GM21723 (cell line): ENCODE measurements around the gene BTF3L4.
"Not testable (repeated sequence)": the region's sequence is repeated elsewhere in the genome, so short reads cannot be mapped to it uniquely, and the experiment has no call there.

ENCODE experiments used
- ATAC-seq: cut with Tn5 transposase; IDR thresholded peaks from one replicate; pipeline ENCODE4 v1.9.1; 2021; ENCODE audit warnings: mild to moderate bottlenecking, moderate library complexity; ENCODE audit not compliant: unreplicated experiment

Gene BTF3L4

DNA sequence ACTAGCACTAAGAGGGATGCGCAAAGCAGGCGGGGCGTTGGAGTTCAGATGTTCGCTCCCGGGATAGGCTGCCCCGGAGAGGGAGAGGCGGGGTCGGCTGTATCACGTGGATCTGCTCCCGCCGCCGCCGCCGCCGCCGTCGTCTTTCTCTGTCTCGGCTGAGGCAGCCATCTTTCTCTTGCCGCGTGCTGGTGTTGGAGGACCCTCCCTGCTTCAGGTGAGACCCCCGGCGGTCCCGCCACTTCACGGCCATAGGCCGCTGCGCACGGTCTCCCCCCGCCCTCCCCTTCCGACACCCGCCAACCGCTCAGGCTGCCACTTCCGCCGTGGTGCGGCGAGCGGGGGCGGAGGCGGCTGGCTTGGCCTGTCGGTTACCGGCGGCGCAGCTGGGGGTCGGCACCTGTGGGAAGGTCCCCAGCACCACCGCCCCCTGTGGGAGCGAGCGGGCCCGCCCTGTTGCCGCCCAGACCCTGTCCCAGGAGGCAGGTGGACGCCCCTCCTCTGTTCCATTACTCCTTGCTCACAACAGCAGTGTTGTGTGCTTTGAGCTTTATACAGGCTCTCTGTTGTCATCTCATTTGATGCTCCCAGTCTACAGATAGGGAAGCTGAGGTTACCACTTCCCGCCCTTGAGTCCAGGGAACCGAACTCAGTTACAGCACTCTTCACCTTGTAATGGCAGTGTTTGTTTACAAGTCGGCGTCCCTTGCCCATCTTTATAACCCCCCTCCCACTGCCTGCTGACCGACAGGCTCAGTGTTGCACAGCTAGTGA, at the start of gene BTF3L4:
Gene BTF3L4 (plus strand): TSS at position 133 of the 774 bp plus-strand sequence. CDS start 3,553 bp downstream, outside the sequence.
- ATAC-seq: peak; percentile 86

DNA sequence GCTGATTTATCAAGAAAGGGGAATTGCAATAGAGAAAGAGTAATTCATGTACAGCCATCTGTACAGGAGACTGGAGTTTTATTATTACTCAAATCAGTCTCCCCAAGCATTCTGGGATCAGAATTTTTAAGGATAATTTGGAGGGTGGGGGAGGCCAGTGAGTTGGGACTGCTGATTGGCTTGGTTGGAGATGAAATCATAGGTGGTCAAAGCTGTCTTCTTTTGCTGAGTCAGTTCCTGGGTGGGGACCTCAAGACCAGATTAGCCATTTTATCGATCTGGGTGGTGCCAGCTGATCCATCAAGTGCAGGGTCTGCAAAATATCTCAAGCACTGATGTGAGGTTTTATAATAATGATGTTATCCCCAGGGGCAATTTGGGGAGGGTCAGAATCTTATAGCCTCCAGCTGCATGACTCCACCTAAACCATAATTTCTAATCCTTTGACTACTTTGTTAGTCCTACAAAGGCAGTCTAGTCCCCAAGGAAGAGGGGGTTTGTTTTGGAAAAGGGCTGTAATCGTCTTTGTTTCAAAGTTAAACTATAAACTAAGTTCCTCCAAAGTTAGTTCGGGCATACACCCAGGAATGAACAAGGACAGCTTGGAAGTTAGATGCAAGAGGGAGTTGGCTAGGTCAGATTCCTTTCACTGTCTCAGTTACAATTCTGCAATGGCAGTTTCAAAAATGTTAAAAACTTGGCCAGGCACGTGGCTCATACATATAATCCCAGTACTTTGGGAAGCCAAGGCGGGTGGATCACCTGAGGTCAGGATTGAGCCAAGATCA, 48.7 kb upstream of the BTF3L4 start:
- ATAC-seq: no peak

DNA sequence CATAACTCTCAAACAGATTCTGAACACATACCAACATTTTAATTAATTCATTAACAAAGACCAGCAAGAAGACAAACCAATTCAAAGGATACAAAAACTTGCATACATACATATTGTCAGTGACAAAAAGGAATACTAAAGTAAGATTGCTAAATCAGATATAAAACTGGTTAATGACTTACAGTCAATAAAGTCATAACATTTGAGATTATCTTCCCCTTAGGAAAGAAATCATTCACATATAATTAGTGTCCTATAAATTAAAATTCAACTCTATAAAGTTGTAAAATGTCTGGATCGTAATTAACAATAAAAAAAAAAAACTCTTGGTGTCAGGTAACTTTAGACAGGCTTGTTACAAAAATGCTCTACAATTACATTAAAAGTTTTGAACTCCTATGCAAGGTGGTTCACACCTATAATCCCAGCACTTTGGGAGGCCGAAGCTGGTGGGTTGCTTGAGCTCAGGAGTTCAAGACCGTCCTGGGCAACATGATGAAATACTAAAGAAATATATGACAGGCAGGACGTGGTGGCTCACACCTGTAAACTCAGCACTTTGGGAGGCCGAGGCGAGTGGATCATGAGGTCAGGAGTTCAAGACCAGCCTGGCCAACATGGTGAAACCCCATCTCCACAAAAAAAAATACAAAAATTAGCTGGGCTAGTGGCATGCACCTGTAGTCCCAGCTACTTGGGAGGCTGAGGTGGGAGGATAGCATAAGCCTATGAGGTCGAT, 47.9 kb upstream of the BTF3L4 start:
- ATAC-seq: no peak

DNA sequence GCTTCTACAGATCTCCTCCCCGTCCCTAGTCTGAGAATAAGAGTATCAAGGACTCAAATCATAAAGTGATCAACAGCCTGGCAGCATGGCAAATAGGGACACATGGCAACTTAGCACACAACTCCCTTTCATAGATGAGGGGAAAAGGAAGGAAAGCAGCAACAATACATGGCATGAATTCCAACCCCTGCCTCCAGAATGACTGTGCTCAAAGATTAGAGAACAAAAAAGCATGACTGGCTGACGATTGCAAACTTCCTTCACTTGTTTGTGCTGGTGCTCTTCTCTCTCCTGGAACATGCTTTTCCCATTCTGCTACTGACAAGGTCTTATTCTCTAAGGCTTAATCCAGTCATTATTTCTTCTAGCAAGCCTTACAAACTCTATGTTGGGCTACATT, 34.0 kb upstream of the BTF3L4 start:
- ATAC-seq: no peak

DNA sequence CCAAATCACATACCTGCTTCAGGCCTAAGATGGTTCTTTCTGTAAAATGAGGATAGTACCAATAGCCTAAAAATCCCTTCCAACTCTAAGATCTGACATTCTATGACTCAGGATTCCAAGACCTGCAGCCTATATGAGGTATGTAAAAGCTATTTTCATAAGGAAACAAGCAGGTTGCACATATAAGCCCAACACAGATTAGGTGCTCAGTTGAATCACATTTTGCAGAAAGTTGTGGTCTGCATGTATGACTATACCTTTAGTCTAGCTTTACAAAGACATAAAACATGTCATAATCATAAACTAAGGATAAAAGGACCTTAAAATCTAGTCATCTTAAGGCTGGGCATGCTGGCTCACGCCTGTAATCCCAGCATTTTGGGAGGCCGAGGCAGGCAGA, 29.8 kb upstream of the BTF3L4 start:
- no peak for ATAC-seq

DNA sequence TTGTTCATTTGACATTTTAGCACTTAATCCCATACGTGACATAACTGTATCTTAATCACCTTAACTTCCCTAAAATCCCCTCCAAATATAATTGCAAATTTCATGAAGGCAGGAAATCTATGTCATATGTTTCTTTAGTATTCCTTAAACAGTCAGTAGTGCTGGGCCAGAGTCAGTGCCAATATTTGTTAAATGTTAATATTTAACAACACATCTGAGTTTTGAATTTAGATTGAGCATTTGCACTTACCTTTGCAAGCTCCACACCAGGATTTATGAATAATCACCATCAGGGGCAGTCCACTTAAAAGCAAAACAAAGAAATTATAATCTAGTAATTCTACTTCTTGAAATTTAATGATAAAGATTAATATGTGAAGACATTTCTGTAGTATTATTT, 27.8 kb upstream of the BTF3L4 start:
- no peak for ATAC-seq

DNA sequence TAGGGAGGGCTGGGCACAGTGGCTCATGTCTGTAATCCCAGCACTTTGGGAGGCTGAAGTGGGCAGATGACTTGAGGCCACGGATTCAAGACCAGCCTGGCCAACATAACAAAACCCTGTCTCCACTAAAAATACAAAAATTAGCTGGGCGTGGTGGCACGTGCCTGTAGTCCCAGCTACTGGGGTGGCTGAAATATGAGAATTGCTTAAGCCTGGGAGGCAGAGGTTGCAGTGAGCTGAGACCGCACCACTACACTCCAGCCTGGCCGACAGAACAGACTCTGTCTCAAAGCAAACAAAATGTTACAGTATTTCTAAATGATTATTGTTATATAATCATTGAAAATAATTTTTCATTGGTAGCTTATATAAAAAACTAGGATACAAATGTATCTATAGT, 27.3 kb upstream of the BTF3L4 start:
- not testable (repeated sequence) for ATAC-seq

DNA sequence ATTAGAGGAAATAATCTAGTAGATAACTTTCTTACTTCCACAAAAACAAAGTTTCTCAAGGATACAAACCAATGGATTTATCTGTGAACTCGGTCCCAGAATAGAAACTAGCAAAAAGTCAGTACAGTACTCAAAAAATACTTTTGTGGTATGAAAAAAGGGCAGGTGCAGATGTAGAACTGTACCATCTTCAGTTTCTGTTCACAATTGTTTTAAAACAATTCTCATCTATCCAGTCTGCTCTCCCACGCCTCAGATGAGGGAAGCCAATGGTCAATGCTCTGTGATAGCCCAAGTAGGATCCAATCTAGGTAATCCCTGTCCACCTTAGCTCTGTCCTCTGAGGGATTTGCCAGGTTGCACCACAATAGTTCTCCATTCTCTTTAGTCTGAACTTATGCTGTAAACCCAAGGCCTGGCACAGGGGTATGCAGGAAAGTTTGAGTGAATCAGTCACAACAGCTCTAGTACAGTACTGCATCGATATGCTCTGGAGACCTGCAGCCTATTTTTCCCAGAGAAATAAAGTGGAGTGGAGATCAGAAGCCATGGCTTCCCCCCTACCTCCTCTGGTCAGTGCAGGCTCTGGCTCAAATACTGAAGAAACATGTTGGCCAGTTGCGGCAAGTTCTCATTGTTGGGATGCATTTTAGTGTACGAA, 23.8 kb upstream of the BTF3L4 start:
- ATAC-seq: peak; percentile 36

DNA sequence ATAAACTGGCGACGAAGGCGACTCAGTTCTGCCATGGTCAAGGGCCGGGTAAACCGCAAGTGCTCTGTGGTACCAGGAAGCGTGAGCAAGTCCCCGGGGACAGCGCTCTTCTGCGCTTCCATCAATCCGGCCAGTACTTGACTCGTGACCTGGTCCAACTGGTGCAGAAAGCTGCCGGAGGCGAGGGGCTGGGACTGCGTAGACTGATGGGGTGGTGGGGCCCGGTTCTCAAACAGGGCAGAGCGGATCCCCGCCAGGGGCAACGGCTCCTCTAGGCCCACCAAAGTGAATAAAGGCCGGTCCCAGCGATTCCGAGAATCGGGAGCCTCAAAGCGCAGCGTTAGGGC, 23.3 kb upstream of the BTF3L4 start:
- peak; percentile 43 for ATAC-seq

DNA sequence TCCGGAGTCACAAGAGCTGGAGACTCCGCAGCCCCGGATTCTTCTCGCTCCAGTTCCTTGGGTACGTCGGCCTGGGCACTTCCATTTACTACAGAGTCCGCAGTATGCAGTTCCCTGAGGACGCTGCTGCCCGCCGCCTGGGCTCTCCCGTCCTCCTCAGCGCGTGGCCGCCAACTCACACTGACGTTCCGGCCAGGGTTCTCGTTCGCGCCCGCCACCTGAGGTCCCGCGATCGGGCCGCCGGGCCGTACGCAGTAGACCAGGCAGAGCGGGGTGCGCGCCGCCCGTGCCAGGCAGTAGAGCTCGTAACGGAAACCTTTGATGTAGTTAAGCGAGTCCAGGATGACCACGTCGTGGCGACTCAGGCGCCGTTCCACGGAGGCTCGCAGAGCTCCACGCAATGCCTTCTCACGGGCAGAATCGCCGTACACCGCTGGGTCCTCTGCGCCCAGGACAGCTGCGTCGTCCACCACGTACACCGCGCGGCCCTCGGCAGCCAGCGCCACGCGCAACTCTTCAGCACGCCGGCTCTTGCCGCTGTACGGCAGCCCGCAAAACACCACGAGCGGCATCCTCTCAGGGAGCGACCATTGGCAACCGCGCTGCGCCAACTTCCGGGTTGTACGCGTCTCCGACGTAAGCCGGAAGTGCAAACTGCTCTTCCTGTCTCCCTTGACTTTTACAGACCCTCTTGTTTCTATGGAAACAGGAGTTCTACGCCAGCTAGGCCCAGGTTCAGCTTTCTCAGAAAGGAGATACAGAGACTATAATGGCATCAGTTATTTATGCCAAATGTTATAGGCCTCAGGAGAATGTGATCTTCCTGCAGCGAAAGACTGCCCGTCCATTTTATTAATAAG, 22.7 kb upstream of the BTF3L4 start, which contains the start of gene KTI12:
Gene KTI12 (minus strand): TSS at position 621 of the 860 bp plus-strand sequence. CDS start 49 bp downstream, at position 572.
- ATAC-seq: peak; percentile 88

DNA sequence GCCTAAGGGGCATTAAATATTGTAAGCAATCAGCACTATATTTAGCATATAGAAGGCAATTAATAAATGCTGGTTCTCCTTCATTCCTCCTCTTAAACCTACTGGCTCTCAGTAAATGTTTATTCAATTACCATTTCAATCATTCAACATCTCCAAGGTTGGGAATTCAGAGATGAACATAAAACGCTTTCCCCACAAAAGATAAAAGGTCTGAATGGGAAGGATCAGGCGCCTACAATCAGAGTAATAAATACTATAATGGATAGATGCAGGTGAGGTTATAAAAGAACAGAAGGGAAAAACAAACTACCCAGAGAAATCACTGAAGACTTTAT, 22.1 kb upstream of the BTF3L4 start:
- ATAC-seq: no peak

DNA sequence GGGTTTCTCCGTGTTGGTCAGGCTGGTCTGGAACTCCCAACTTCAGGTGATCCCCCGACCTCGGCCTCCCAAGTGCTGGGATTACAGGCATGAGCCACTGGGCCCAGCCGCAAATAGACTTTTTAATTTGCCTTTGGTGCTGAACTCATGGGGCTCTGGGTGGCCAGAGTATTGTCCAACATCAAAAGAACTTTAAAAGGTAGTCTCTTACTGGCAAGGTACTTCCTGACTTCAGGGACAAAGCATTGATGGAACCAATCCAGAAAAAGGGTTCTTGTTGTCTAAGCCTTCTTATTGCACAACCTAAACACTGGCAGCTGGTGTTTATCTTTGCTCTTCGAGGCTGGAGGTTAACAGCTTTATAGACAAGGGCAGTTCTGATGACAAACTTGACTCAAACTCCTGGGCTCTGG, 18.7 kb upstream of the BTF3L4 start:
- ATAC-seq: no peak

DNA sequence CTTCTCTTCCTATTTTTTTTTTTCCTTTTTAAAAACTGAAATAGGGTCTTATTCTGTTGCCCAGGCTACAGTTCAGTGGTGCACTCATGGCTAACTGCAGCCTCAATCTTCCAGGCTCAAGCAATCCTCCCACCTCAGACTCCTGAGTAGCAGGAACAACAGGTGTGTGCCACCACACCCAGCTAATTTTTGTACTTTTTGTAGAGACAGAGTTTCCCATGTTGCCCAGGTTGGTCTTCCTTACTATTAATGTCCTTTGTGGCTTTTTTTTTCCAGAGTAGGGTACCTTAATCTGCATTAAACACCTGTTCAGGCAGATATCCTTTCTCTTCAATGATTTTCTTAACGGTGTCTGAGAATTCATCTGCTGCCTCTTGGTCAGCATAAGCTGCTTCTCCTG, 18.2 kb upstream of the BTF3L4 start:
- no peak for ATAC-seq

DNA sequence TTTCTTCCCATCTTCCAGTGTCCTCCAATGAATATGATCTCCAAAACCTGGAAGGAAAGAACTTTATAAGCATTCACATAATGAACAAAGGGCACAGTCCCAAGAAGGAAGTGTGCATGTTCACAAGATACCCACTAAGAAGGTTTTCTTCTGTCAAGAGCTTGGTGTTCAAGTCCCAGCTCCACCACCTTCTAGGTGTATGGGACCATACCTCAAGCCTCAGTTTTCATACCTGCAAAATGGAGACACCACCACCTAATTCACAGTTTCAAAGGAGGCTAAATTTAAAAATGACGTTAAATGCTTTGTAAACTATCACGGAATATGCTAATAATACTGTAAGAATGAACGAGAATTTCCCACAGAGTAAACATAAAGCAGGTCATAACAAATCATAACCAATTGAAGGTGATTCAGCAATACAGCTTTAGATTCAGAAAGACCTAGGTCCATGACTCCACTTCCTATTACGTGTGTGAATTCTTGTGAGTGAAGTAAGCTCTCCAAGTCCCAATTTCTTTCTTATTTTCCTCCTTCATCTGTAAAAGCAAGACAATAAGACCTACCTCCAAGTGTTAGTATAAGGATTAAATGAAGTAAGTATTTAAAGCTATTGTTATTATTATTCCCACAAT, 14.4 kb upstream of the BTF3L4 start:
- ATAC-seq: no peak

DNA sequence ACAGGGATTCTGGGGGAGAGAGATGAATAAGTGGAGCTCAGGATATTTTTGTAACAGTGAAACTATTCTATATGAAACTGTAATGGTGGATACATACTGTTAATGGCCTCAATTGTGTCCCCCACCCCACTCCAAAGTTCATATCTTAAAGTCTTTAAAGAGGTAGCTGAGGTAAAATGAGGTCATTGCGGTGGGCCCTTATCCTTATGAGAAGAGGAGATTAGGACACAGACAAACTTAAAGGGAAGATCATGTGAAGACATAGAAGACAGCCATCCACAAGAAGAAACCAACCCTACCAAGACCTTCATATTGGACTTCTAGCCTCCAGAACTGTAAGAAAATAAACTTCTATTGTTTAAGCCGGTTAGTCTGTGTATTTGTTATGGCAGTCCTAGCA, 10.9 kb upstream of the BTF3L4 start:
- ATAC-seq: no peak

DNA sequence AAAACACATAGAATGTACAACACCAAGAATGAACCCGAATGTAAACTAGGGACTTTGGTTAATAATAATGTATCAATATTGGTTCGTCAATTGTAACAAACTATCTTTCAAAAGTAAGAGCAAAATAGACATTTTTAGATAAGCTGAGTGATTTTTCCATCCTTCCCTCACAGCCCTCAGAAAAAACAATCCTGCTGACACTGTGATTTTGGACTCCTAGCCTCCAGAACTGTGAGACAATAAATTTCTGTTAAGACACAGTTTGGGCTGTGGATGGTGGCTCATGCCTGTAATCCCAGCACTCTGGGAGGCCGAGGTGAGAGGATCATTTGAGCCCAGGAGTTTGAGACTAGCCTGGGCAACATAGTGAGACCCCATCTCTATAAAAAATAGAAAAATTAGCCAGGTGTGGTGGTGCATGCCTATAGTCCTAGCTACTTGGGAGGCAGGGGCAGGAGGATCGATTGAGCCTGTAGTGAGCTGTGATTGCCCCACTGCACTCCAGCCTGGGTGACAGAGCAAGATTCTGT, 10.4 kb upstream of the BTF3L4 start:
- not testable (repeated sequence) for ATAC-seq

DNA sequence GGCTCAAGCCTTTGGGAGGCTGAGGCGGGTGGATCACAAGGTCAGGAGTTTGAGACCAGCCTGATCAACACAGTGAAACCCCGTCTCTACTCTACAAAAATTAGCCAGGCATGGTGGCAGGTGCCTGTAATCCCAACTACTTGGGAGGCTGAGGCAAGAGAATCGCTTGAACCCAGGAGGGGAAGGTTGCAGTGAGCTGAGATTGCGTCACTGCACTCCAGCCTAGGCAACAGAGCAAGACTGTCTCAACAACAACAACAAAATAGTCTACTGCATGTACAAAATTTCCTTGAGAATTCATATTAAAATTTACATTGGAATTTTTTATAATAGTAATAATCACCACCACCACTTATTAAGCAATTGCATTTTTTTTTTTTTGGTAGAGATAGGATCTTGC, 6.8 kb upstream of the BTF3L4 start:
- not testable (repeated sequence) for ATAC-seq

DNA sequence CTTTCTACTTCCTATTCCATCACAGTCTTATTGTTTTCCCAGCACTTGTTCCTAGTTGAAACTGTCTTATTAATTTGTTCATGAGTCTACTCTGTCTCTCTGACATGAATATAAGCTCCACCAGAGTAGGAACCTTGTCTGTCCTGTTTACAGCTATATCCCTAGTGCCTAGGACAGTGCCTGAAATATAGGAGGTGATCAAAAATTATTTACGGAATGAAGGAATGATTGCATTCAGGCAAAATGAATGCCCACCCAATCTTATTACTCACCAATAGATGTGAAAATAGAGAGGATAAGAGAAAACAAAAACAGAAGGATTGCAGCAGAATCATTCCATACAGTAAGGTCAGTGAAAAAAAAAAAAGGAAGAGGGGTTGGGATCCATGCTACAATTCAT, 2.2 kb upstream of the BTF3L4 start:
- ATAC-seq: no peak

DNA sequence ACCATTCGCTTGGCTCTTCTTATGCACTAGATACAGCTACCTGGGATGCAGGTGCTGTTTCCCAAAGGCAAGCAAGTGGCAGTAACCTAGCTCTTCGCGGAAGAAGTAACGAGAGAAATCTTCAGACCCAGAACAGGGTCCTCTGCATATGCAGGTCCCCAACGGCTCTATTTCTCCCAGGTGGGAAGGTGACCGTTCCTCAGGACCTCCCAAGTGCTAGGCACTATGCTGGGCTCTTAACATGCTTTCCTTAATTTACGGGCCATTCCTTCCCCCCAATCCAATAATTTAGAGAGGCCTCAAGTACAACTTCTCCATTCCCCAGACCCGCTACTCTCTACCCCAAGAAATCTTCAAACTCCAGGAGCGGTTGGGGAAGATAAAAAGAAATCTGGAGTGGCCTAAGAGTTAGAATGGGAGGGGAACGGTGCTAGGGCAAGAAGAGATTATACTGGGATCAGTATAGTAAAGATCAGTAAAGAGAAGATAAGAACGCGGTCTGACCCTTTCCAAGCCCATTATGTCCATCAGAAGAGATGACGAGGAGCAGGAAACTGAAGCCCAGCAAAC, 1.5 kb upstream of the BTF3L4 start:
- ATAC-seq: no peak
